CD8-positive, alpha-beta memory T cell (primary cell): ENCODE measurements around the gene ATP23. TPM values are rescaled to one million over a fixed set of nuclear protein-coding genes. Genes with fewer than 3 reads are reported as not detected.

Source experiments
- CTCF ChIA-PET: fragments of 350-600 bp; sonication (Branson Sonifier 250); formaldehyde crosslinking; loops from one replicate; lab custom pipeline; 2021; ENCODE audit warnings: antibody characterized with exemption; lab: Charles Lee
- POLR2A ChIA-PET: fragments of 350-600 bp; sonication (Branson Sonifier 250); formaldehyde crosslinking; loops from one replicate; lab custom pipeline; 2021; ENCODE audit warnings: antibody characterized with exemption; lab: Charles Lee
- DNase-seq, 5 donors: peaks; one replicate each; pipeline versions ENCODE4 v3.0.0 to v3.0.0-alpha.2; 2020 to 2022; ENCODE audit warnings: mixed read lengths in 1 of 5
- H3K27ac ChIP-seq: one replicate; pipeline ENCODE4 v1.7.0; 2013; ENCODE audit warnings: low read depth, mild to moderate bottlenecking, low read length, moderate library complexity
- H3K27me3 ChIP-seq: 2 replicates; pipeline ENCODE4 v1.7.0; 2013; ENCODE audit warnings: low read length, mild to moderate bottlenecking; ENCODE audit not compliant: insufficient read depth, poor library complexity, severe bottlenecking
- H3K36me3 ChIP-seq: 2 replicates; pipeline ENCODE4 v1.7.0; 2013; ENCODE audit warnings: mild to moderate bottlenecking, low read length, moderate library complexity; ENCODE audit not compliant: insufficient read depth
- H3K4me1 ChIP-seq: 2 replicates; pipeline ENCODE4 v1.7.0; 2013; ENCODE audit warnings: mild to moderate bottlenecking, low read length, moderate library complexity; ENCODE audit not compliant: insufficient read depth
- H3K4me3 ChIP-seq: 2 replicates; pipeline ENCODE4 v1.7.0; 2013; ENCODE audit warnings: mild to moderate bottlenecking, low read length
- H3K9me3 ChIP-seq: 2 replicates; pipeline ENCODE4 v1.7.0; 2013; ENCODE audit warnings: mild to moderate bottlenecking, low read length
- H3K27ac Mint-ChIP-seq, 8 donors: one replicate each; pipeline ENCODE4 v1.8.0; 2020 to 2021; ENCODE audit warnings: mixed read lengths in 8 of 8, mild to moderate bottlenecking in 6 of 8, inconsistent platforms in 3 of 8, moderate library complexity in 3 of 8
- H3K27me3 Mint-ChIP-seq, 2 donors: one replicate each; pipeline ENCODE4 v1.8.0; 2020 to 2021; ENCODE audit warnings: mixed read lengths in 2 of 2, mild to moderate bottlenecking in 1 of 2, moderate library complexity in 1 of 2
- H3K36me3 Mint-ChIP-seq, 3 donors: one replicate each; pipeline ENCODE4 v1.8.0; 2020 to 2021; ENCODE audit warnings: mixed read lengths in 3 of 3, inconsistent platforms in 1 of 3, mild to moderate bottlenecking in 1 of 3
- H3K4me1 Mint-ChIP-seq, 3 donors: one replicate each; pipeline ENCODE4 v1.8.0; 2020 to 2021; ENCODE audit warnings: mixed read lengths in 3 of 3, inconsistent platforms in 1 of 3, mild to moderate bottlenecking in 1 of 3
- H3K4me3 Mint-ChIP-seq, 7 donors: one replicate each; pipeline ENCODE4 v1.8.0; 2020 to 2021; ENCODE audit warnings: mixed read lengths in 7 of 7, mild to moderate bottlenecking in 6 of 7, moderate library complexity in 4 of 7, inconsistent platforms in 2 of 7
- H3K9me3 Mint-ChIP-seq, 5 donors: one replicate each; pipeline ENCODE4 v1.8.0; 2020 to 2022; ENCODE audit warnings: mixed read lengths in 5 of 5, mild to moderate bottlenecking in 3 of 5, moderate library complexity in 2 of 5, inconsistent platforms in 1 of 5
- polyA plus RNA-seq: library from polyadenylated mRNA; unstranded; fragments of 300-500 nt; fragmentation: Illumina TruSeq; gene quantifications from one replicate; pipeline ENCODE4 v1.2.3, GENCODE V29; 2021
- total RNA-seq, 2 experiments: library from RNA; stranded (reverse); gene quantifications; one replicate each; pipeline ENCODE4 v1.2.3, GENCODE V29; 2021

Gene ATP23
- total and polyA plus RNA-seq, 3 experiments from 2014 or later = 10.1 to 22.0 (median 11.8) TPM

- H3K4me1 Mint-ChIP-seq = no peaks in the 10 kb centered on the region
- H3K27me3 Mint-ChIP-seq = peaks cover 7 to 29% of the 10 kb centered on the region in 2 donors
These were observed 44.3 kb downstream of the ATP23 start for GRCh38 chr12:57985685-57986084.

GRCh38 chr12:57989838-57990237, 48.5 kb downstream of the ATP23 start:
- H3K4me3 ChIP-seq = no peak overlapping the region
- Mint-ChIP-seq H3K9me3 (peaks cover 0 to 2% (median 0%) of the 10 kb centered on the region in 5 donors), H3K27ac (no peak overlapping the region), H3K36me3 (no peaks in the 10 kb centered on the region), H3K4me1 (no peaks in the 10 kb centered on the region), H3K27me3 (peaks cover 10 to 26% of the 10 kb centered on the region in 2 donors), H3K4me3 (no peak overlapping the region)
- DNase-seq = no peak
- H3K27me3 ChIP-seq = peaks cover 3% of the 10 kb centered on the region
- POLR2A ChIA-PET = no interaction called here
- no peaks in the 10 kb centered on the region for H3K9me3 ChIP-seq
- CTCF ChIA-PET = no interaction called here
- no peak overlapping the region for H3K27ac ChIP-seq
- no peaks in the 10 kb centered on the region for H3K4me1 ChIP-seq
- no peaks in the 10 kb centered on the region for H3K36me3 ChIP-seq

More at GRCh38 chr12:57985685-57986084, 44.3 kb downstream of the ATP23 start:
- H3K4me1 ChIP-seq = no peaks in the 10 kb centered on the region
- no peaks in the 10 kb centered on the region for H3K36me3 Mint-ChIP-seq
- no peak overlapping the region for H3K4me3 Mint-ChIP-seq
- no peak overlapping the region for H3K27ac Mint-ChIP-seq
- H3K27ac ChIP-seq = no peak overlapping the region
- H3K9me3 ChIP-seq = no peaks in the 10 kb centered on the region
- ChIA-PET POLR2A (no interaction called here), CTCF (no interaction called here)
- H3K9me3 Mint-ChIP-seq = no peaks in the 10 kb centered on the region
- no peak for DNase-seq
- no peak overlapping the region for H3K4me3 ChIP-seq
- H3K36me3 ChIP-seq = no peaks in the 10 kb centered on the region
- no peaks in the 10 kb centered on the region for H3K27me3 ChIP-seq

- H3K4me1 Mint-ChIP-seq = no peaks in the 10 kb centered on the region
- Histone ChIP-seq H3K4me3 (no peak overlapping the region), H3K27ac (no peak overlapping the region), H3K9me3 (no peaks in the 10 kb centered on the region), H3K36me3 (no peaks in the 10 kb centered on the region), H3K4me1 (no peaks in the 10 kb centered on the region), H3K27me3 (peaks cover 3% of the 10 kb centered on the region)
- no peak for DNase-seq
- POLR2A ChIA-PET = no interaction called here
- peaks cover 0 to 2% (median 0%) of the 10 kb centered on the region in 5 donors for H3K9me3 Mint-ChIP-seq
- H3K36me3 Mint-ChIP-seq = no peaks in the 10 kb centered on the region
- CTCF ChIA-PET = no interaction called here
- H3K27ac Mint-ChIP-seq = no peak overlapping the region
- no peak overlapping the region for H3K4me3 Mint-ChIP-seq
- H3K27me3 Mint-ChIP-seq = peaks cover 9 to 28% of the 10 kb centered on the region in 2 donors
These were observed 49.0 kb downstream of the ATP23 start for GRCh38 chr12:57990241-57990883.

GRCh38 chr12:57992001-57992400, 50.6 kb downstream of the ATP23 start:
- H3K27ac Mint-ChIP-seq = no peak overlapping the region
- no peak overlapping the region for H3K4me3 ChIP-seq
- no peaks in the 10 kb centered on the region for H3K36me3 Mint-ChIP-seq
- ChIA-PET CTCF (no interaction called here), POLR2A (no interaction called here)
- peaks cover 12 to 31% of the 10 kb centered on the region in 2 donors for H3K27me3 Mint-ChIP-seq
- H3K27ac ChIP-seq = no peak overlapping the region
- H3K36me3 ChIP-seq = no peaks in the 10 kb centered on the region
- no peaks in the 10 kb centered on the region for H3K9me3 ChIP-seq
- no peak overlapping the region for H3K4me3 Mint-ChIP-seq
- no peak for DNase-seq
- peaks cover 3% of the 10 kb centered on the region for H3K27me3 ChIP-seq
- H3K4me1 ChIP-seq = no peaks in the 10 kb centered on the region
- no peaks in the 10 kb centered on the region for H3K4me1 Mint-ChIP-seq
- peaks cover 8 to 15% (median 11%) of the 10 kb centered on the region in 5 donors for H3K9me3 Mint-ChIP-seq

- Histone ChIP-seq H3K27me3 (peaks cover 3% of the 10 kb centered on the region), H3K4me3 (no peak overlapping the region), H3K4me1 (no peaks in the 10 kb centered on the region), H3K27ac (no peak overlapping the region), H3K9me3 (no peaks in the 10 kb centered on the region), H3K36me3 (no peaks in the 10 kb centered on the region)
- peaks cover 11 to 21% (median 17%) of the 10 kb centered on the region in 5 donors for H3K9me3 Mint-ChIP-seq
- peaks cover 12 to 33% of the 10 kb centered on the region in 2 donors for H3K27me3 Mint-ChIP-seq
- H3K4me3 Mint-ChIP-seq = no peak overlapping the region
- H3K4me1 Mint-ChIP-seq = no peaks in the 10 kb centered on the region
- ChIA-PET POLR2A (no interaction called here), CTCF (no interaction called here)
- no peak overlapping the region for H3K27ac Mint-ChIP-seq
- H3K36me3 Mint-ChIP-seq = no peaks in the 10 kb centered on the region
- DNase-seq = no peak
These were observed 51.7 kb downstream of the ATP23 start for GRCh38 chr12:57993030-57993429.

GRCh38 chr12:57993834-57994233, 52.5 kb downstream of the ATP23 start:
- Mint-ChIP-seq H3K4me3 (no peak overlapping the region), H3K27ac (no peak overlapping the region), H3K4me1 (no peaks in the 10 kb centered on the region), H3K36me3 (peaks cover 0 to under 1% (median 0%) of the 10 kb centered on the region in 3 donors), H3K27me3 (peaks cover 14 to 35% of the 10 kb centered on the region in 2 donors), H3K9me3 (peaks cover 12 to 22% (median 19%) of the 10 kb centered on the region in 5 donors)
- ChIA-PET CTCF (no interaction called here), POLR2A (no interaction called here)
- DNase-seq = no peak
- no peaks in the 10 kb centered on the region for H3K36me3 ChIP-seq
- no peaks in the 10 kb centered on the region for H3K9me3 ChIP-seq
- H3K4me1 ChIP-seq = no peaks in the 10 kb centered on the region
- peaks cover 3% of the 10 kb centered on the region for H3K27me3 ChIP-seq
- H3K27ac ChIP-seq = no peak overlapping the region
- H3K4me3 ChIP-seq = no peak overlapping the region

GRCh38 chr12:57996520-57996919, 55.2 kb downstream of the ATP23 start:
- no peaks in the 10 kb centered on the region for H3K4me1 Mint-ChIP-seq
- H3K27me3 ChIP-seq = peaks cover 3% of the 10 kb centered on the region

GRCh38 chr12:57998251-57998650, 56.9 kb downstream of the ATP23 start:
- Histone ChIP-seq H3K4me3 (no peak overlapping the region), H3K27me3 (peaks cover 3% of the 10 kb centered on the region), H3K4me1 (no peaks in the 10 kb centered on the region), H3K9me3 (no peaks in the 10 kb centered on the region), H3K36me3 (no peaks in the 10 kb centered on the region), H3K27ac (no peak overlapping the region)
- Mint-ChIP-seq H3K4me3 (no peak overlapping the region), H3K36me3 (peaks cover 0 to 13% (median 0%) of the 10 kb centered on the region in 3 donors), H3K27me3 (peaks cover 23 to 40% of the 10 kb centered on the region in 2 donors), H3K4me1 (no peaks in the 10 kb centered on the region), H3K9me3 (peaks cover 33 to 48% (median 43%) of the 10 kb centered on the region in 5 donors), H3K27ac (no peak overlapping the region)
- ChIA-PET POLR2A (no interaction called here), CTCF (no interaction called here)
- no peak for DNase-seq

More at GRCh38 chr12:57996520-57996919, 55.2 kb downstream of the ATP23 start:
- Histone ChIP-seq H3K36me3 (no peaks in the 10 kb centered on the region), H3K27ac (no peak overlapping the region), H3K9me3 (no peaks in the 10 kb centered on the region), H3K4me1 (no peaks in the 10 kb centered on the region), H3K4me3 (no peak overlapping the region)
- POLR2A ChIA-PET = no interaction called here
- Mint-ChIP-seq H3K9me3 (peaks cover 29 to 44% (median 39%) of the 10 kb centered on the region in 5 donors), H3K27ac (no peak overlapping the region), H3K4me3 (no peak overlapping the region), H3K36me3 (peaks cover 0 to 13% (median 0%) of the 10 kb centered on the region in 3 donors), H3K27me3 (peaks cover 13 to 45% of the 10 kb centered on the region in 2 donors)
- no peak for DNase-seq
- CTCF ChIA-PET = no interaction called here
